GM21576 (cell line): ENCODE data around the gene SEMA5A.

Experiments used
- ATAC-seq: cut with Tn5 transposase; IDR thresholded peaks from one replicate; pipeline ENCODE4 v1.9.1; 2021; ENCODE audit warnings: mild to moderate bottlenecking, moderate library complexity; ENCODE audit not compliant: unreplicated experiment

The SEMA5A gene

DNA sequence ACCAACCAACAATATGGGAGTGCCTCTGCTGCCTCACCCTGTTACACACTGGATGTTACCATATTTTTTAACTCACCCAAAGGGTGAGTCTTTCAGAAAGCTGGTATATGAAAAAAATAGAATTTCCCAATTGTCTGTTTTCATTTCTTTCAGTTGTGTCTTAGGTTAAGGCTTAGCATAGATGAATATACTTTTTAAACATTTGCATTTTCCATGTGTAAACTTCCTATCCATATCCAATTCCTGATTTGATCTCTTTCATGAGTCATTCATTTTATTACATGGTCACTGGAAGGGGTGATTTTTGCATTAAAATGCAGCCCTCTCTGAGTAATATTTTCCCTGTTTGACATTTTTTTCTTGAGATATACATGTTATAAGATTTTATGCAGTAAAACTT is 406.5 kb downstream of the SEMA5A start:
- ATAC-seq = no peak

DNA sequence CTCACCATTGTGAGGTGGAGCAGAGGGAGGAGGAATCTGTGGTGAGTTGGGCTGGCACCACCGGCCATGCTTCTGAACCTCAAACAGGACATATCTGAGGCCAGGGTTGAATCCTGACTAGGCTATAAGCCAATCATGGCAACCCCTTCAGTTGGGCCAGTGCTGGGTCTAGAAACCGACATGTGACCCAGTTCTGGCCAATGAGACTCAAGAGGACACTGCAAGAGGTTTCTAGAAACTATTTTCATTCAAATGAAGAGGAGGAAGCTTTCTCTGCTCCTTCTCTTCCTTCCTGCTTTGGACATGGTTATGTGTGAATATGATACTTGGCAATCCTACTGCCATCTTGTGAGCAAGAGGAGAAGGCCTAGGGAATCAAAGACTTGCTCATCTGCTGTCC is 417.7 kb downstream of the SEMA5A start:
- ATAC-seq = no peak

DNA sequence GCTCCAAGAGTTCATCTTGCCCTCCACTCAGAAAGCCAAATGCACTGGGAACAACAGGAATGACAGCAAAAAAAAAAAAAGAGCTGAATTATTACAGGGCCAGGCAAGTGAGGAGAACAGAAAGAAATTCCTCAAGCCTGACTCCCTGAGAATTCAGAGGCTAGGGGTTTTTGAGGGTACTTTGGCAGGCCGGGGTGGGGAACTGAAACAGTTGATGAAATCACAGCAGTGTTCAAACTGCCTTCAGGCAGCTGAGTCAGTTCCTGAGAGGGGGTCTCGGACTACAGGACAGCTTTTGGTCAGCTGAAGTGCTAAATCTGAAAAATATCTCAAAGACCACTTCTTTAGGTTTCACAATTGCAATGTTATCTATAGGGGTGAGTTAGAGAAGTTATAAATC is 419.4 kb downstream of the SEMA5A start:
- no peak for ATAC-seq

DNA sequence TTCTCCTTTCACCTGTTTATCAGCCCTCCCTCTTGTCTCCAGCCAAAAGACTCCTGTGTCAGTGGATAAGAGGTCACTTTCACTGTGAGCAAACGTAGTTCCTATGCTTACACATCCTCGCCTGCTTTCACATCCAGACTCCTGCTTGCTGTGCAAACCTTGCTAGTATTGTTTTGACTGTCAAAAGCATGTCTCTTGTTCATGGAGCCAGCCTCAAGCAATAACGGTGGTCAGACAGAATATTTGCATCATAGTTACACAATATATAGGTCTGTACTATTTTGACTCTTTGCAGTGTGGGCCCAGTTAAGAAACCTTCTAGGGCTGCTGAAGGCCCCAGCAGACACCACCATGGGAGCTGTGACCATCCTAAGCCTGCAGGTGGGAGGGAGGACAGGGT is 420.0 kb downstream of the SEMA5A start:
- ATAC-seq = no peak

DNA sequence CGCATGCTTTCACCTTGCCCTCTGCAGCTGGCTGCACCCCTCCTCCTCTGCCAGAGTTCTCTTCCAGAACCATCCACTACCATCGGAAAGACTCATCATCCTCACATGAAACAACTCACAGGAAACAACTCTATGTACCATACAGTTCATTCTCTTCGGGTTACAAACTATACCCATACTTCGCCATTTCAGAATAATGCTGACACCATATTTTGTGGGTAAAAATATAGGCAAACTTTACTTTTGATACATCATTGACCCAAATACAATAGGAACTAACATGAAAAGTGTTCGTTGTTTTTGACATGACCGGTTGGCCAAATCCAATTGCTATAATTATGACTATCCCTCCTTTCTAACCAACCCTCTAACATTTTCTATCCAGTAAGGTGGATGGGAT is 421.0 kb downstream of the SEMA5A start:
- no peak for ATAC-seq

DNA sequence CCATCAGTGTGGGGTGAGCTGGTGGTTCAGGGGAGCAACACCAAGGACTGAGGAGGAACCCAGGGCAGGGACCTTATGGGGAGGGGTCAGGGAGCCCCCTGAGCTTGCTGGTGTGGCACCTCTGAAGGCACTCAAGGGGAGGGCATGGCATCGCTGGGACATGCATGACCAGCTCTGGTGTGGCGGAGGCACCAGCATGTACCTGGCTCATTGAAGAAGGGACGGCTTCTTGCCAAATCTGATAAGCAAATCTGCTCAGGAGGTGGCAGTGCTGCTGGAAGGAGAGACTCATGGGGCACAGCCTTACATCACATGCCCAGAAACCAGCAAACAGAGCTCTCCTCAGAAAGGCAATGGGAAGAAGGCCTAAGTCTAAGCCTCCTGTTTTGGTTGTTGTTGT is 421.8 kb downstream of the SEMA5A start:
- no peak for ATAC-seq

DNA sequence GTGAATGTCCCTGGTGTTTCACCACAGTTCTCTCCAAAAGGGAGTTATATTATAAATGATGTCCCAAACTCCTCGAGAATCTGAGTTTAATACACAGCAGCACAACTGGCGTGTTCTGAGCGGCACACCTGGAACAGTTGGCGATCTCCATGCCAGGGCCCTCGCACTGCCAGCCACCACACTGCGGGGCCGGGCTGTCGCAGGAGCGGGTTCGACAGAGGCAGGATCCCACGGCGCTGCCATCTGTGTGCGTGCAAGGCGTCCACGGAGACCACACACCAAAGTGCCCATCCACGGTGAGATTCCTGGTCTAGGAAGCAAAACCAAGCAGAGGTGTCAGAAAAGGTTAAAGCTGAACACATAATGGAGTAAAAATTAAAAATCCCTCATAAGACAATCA is 423.3 kb downstream of the SEMA5A start:
- no peak for ATAC-seq

DNA sequence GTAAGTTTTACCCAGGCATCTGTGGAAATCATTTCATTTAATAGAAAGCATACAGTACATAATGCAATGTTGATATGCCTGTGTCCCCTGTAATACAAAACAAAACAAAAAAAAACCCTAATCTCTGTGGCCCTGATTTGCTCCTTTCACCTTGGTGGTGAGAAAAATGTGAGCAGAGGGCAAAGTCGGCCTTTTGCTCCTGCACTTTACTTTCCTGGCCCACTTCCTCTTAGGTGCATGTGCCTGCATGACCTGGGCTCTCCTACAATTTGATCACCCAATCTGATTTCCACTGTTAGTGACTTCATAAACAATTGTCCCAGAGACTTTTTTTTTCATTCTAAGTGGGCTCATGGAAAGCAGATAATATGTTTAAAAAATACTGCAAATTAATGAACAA is 424.3 kb downstream of the SEMA5A start:
- ATAC-seq = no peak

DNA sequence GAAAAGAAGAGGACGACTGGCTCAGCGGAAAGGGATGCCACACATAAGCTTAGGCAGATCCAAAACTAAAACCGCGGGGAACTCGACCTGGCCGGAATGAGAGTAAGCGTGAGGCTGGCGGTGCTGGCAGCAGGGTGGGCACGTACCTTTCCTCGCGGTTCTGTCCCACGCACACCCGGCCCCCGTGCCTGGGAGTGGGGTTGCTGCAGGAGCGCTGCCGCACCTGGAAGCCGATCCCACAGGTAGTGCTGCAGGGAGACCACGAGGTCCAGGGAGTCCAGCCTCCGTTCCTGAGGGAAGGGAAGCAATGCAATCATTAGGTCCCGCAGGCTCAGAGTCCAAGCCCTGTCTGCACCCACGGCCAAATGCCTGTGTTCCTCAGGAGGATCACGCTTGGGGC is 427.0 kb downstream of the SEMA5A start:
- no peak for ATAC-seq

DNA sequence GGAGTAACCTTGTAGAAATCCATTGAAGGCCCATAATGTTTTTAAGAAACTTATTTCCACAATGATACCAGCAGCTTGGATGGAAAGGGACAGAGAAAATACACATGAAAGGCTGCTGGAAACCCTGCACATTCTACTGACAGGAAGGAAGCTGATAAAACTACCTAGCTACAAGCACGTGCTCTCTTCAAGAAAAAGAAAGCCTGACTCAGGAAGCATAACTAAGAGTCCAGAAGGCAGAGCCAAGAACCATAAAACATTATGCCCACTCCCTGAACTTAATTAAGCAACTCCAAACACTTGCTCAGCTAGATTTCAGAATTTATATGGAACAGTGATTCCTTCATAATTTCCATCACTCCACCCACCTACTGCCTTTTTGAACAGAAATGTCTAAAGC is 430.8 kb downstream of the SEMA5A start:
- ATAC-seq = no peak

DNA sequence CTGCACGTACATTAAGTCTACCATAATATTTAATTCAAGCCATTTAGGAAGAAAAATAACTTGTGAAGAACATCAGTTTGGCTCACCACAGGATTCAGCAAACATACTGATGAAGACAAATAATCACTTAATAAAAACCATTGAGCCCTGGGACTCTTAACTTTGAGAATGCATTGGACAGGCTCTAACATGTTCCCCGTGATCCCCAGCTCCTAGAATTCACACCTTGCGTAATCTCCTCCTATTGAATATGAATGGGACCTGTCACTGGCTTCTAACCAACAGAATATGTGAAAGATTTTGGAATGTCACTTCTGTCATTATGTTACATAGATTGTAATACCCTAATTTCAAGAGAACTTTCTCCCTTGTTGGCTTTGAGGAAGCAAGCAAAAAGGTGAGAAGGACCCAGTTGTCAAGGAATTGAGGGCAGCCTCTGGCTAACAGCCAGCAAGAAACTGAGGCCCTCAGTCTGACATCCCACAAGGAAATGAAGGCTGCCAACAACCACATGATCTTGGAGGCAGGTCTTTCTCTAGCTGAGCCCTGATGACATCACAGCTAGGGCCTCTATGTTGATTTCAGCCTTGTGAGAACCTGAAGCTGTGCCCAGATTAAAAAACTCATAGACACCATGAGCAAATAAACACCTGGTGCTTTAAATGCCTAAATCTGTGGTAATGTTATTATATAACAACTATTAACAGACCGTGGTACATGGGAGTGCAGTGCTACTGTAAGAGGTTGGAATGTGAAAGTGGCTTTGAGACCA is 433.2 kb downstream of the SEMA5A start:
- no peak for ATAC-seq

DNA sequence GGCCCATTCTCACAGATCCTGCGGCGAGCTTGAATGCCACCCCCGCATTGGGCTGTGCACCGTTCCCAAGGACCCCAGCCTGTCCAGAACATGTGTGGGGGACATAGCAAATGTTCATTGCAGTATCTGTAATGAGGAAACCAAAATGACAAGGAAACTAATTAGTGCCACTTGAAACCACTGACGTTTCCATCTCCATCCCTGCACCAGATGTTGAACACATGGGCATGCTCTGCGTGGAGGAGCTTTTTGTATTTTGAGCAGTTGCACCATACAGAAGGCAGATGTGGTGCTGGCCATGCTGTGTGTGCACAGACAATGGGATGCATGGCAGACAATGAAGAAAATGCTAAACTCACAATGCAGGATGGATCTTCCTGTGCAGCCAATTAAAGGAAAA is 437.7 kb downstream of the SEMA5A start:
- no peak for ATAC-seq

DNA sequence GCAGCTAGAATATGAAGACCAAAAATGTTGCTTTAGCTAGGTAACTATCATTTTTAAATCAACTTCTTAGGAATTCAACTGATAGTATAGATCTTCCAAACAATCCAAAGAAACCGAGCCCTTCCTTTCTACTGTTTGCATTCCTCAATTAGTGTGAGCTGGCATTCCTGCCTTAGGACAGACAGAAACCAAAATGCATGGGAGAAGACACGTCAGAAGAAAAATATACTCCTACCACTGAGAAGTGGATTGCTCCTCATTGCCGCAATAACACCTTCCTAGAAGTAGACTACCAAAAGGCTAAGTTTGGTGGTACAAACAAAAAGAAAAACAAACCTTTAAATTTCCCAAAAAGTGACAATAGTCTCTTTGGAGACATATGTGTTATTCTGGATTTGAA is 440.0 kb downstream of the SEMA5A start:
- no peak for ATAC-seq

DNA sequence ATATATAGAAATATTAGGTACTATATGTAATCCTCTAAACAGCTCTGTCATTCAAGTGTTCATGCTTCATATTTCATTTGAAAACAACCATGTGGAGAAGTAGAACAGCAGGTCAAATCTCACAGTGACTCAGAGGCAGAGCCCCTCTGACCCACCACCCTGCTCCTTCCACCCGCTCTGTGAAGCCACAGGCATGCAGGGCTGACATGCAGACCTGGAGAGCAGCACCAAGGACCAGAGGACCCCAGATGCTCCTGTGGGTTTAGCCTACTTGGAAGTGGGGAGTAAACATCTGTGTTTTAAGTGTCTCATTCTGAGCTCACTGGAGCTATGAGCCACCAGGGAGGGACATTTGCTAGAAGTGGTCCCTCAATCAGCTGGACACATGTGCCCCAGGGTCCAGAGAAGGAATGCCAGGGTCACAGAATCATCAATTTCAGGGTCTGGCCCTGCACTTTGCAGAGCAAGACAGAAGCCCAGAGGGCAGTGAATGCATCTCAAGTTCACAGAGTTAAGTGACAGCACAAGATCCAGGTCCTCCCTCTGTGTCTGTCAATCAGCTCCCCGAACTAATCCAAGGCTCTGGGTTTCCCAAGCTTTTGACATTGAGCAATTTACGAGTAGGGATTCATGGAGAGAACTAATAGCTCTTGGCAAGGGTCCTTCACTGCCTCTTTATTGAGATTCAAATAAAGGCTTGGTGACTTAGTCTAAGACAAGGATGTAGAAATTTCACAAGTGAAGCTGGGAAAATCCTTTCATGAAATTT is 441.1 kb downstream of the SEMA5A start:
- ATAC-seq = no peak

DNA sequence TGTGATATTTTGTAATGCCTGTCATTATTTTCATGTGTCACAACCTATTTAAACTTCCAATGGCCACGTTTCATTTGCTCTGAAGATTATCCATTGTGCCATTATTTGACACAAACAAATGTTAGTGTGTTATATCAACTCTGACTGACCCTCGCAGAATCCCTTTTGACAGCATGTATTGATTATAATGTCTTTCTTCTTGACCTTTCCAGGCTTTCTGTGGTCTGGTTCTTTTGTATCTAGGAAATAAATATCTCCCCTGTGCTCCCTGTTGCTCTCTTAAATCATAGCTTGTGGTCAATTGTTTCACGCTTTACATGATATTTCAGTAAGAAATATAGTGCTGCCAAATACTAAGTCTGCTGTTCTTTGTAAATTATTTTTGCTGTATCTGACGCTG is 442.6 kb downstream of the SEMA5A start:
- no peak for ATAC-seq

DNA sequence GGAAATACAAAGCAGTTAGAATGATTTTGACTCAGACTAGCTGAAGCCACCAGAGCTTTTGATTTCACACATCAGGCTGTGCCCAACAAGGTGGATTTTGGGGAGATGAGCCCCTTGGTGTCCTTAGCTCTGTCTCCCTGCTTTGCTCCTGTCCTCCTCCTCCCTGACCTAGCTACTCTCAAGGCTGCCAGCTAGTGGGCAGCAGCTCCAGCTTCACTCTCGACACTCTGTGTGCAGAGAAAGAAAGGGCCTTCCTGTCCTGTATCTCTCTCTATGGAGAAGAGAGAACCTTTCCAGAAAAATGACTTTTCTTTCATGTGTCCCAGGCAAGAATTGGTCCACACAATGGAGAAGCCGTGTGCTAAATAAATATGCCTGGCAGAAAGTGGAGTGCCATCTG is 446.2 kb downstream of the SEMA5A start:
- no peak for ATAC-seq

DNA sequence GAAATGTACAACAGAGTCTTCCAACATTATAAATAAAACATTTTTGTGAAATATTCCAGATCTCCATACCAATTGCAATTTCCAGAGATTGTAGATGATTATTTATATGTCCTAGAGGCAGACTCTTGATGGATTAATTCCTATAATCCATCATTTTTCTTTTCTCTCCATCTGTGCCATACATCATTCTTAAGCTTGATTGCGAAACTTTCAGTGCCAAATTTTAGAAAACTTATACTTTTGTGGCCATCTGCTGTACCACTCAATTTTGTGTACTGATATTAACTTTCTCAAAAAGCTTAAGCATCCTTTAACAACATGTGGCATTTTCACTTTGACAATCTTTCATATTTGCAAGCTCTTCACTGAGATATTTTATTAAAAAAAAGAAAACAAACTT is 446.9 kb downstream of the SEMA5A start:
- no peak for ATAC-seq

DNA sequence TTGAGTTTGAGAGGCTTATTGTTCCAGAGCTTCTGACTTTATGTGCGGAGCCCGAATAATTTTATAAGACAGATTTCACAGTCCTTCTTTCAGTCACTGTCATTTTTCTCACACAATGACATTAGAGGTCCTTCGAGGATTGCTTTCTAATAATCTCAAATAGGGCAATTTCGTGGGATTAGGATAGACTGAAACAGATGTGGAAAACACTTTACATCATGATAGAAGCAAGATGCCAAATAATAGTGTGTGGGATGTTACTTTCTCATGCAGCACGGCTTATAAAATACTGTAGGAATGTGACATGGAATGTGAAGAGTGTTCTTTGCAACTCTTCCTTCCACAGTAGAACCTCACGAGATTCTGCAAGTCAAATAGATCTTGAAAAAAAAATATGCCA is 451.3 kb downstream of the SEMA5A start:
- ATAC-seq = no peak

DNA sequence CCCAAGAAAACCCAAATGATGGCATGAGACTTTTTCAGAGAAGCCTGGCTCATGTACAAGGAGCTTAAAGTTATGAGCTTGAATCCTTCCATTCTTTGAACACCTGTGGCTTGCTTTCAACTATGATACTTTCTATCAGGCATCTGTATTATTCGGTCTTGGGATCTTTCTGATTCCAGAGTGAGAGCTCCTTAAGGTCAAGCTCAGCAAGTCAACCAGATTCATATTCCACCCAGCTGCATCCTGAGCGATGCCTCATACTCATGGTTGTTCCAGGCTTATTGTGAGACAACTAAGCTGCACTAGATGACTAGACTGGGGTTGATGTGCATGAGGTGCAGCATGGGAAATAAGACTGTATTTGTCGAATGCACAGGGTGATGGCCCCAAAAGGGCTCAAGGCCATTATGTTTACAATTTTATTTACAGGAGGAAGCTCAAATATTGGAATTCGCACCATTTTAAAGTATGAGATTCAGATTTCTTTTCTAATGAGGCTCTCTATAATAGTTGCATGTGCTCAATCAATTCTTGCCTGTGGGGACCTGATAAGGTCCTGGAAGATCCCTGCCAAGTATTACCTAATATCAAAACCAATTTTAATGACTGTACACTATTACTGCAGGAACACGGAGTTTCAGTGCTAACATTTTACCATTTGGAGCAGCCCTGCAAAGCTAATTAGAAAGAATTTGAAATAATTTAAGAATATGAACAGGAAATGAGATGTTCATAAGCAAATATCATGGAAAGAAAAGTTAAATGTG is 453.8 kb downstream of the SEMA5A start:
- no peak for ATAC-seq

DNA sequence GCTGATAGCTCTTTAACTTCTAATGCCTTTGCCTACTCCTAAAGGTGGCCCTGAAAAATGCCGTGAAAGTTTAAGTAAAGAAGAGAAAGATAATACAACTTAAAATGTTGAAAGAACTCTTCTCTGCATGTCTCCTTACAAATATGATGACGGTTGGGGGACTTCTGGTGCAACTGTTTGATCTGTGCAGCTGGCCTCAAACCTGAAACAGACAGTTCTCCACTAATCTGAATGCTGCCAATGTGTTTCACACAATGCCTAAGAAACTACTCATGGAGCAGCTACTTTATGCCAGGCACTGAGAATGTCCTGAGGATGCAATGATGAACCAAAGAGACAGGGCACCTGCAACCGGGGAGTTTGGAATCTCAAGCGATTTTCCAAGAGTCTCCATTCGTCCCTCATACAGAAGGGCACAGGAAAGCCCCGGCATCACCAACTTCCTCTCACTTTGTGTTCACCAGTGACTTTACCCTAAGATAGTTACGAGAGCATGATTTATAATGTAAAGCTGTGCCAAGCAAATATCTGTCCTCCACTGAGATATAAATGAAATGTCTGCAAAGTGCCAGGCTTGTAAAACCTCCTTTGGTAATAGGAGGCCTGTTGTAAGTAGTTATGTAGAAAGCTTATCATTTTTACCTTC is 455.4 kb downstream of the SEMA5A start:
- ATAC-seq = no peak

DNA sequence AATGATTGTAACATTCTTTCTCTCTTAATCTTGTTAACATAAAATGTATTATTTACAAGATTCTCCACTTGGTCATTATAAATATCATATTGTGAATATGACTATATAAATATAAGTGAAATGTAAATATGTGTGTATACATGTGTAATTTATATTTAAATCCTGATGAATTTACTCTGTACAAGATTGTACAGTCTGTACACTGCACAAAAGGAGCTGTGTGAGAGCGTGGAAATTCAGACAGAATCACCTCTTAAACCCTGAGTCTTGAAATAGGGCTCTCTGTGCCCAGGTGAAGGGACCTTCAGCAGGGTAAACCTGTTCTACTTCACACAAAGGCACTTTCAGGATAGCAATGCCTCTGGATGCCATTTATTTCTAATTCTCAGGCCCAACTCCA is 456.0 kb downstream of the SEMA5A start:
- no peak for ATAC-seq
